OCI-LY7 (cell line): ENCODE measurements around the gene MYLK. TPM values are rescaled to one million over a fixed set of nuclear protein-coding genes. Genes with fewer than 3 reads are reported as not detected.

Experiments
- BruUV-seq: library from RNA; stranded (reverse); fragments of 400-500 nt; replicated peaks from 2 replicates; lab custom pipeline; 2021; lab: Mats Ljungman, UMichigan
- CTCF ChIA-PET: fragments of 300-600 bp; sonication (Branson Sonifier 250); formaldehyde crosslinking; loops from one replicate; lab custom pipeline; 2022; ENCODE audit warnings: antibody characterized with exemption; ENCODE audit not compliant: unreplicated experiment; lab: Charles Lee
- POLR2A ChIA-PET: fragments of 300-600 bp; sonication (Branson Sonifier 250); formaldehyde crosslinking; loops from one replicate; lab custom pipeline; 2022; ENCODE audit warnings: antibody characterized with exemption; lab: Charles Lee
- DNase-seq: peaks from one replicate; pipeline ENCODE4 v3.0.0-alpha.2; 2015; ENCODE audit warnings: low spot score
- H2AFZ ChIP-seq: fragments of 200-600 bp; sonication (generic), shearing (Covaris generic); 2 replicates; pipeline ENCODE4 v1.6.1; 2014; ENCODE audit warnings: mild to moderate bottlenecking, antibody characterized with exemption, low read length, moderate library complexity
- H3K27ac ChIP-seq: fragments of 200-600 bp; sonication (generic); 2 replicates; pipeline ENCODE4 v1.5.1; 2014; ENCODE audit warnings: mixed run types, low read depth, mild to moderate bottlenecking, moderate library complexity, low read length, inconsistent platforms; ENCODE audit not compliant: poor library complexity, severe bottlenecking
- H3K36me3 ChIP-seq: fragments of 200-600 bp; sonication (generic); 2 replicates; pipeline ENCODE4 v1.6.1; 2014; ENCODE audit warnings: mild to moderate bottlenecking, antibody characterized with exemption, low read length, moderate library complexity, mixed read lengths; ENCODE audit not compliant: insufficient read depth
- H3K4me1 ChIP-seq: fragments of 200-600 bp; sonication (generic); 2 replicates; pipeline ENCODE4 v1.5.1; 2014; ENCODE audit warnings: mild to moderate bottlenecking, low read length; ENCODE audit not compliant: insufficient read depth, poor library complexity, severe bottlenecking
- H3K4me2 ChIP-seq: fragments of 200-600 bp; sonication (generic); 2 replicates; pipeline ENCODE4 v1.6.1; 2014; ENCODE audit warnings: mild to moderate bottlenecking, low read length
- H3K4me3 ChIP-seq: fragments of 200-600 bp; sonication (generic); 2 replicates; pipeline ENCODE4 v1.5.1; 2014; ENCODE audit warnings: mild to moderate bottlenecking, low read depth, low read length; ENCODE audit not compliant: poor library complexity, severe bottlenecking
- H3K79me2 ChIP-seq: fragments of 200-600 bp; sonication (generic); 2 replicates; pipeline ENCODE4 v1.6.1; 2016; ENCODE audit warnings: low read depth, mild to moderate bottlenecking, low read length, moderate library complexity, mixed read lengths; ENCODE audit not compliant: insufficient read depth
- H3K9me2 ChIP-seq: fragments of 200-600 bp; sonication (generic); 2 replicates; pipeline ENCODE4 v1.6.1; 2016; ENCODE audit warnings: mild to moderate bottlenecking, low read length, mixed read lengths; ENCODE audit not compliant: insufficient read depth
- H3K9me3 ChIP-seq: fragments of 200-600 bp; sonication (generic); 2 replicates; pipeline ENCODE4 v1.6.1; 2014; ENCODE audit warnings: mild to moderate bottlenecking, mixed run types, low read length, mixed read lengths
- H4K20me1 ChIP-seq: fragments of 200-600 bp; sonication (generic); 2 replicates; pipeline ENCODE4 v1.6.1; 2014; ENCODE audit warnings: mild to moderate bottlenecking, antibody characterized with exemption, low read length, moderate library complexity, mixed read lengths; ENCODE audit not compliant: insufficient read depth
- CTCF ChIP-seq: fragments of 200-600 bp; sonication (generic); conservative IDR thresholded peaks from 2 replicates; pipeline ENCODE4 v1.5.1; 2014; ENCODE audit warnings: mild to moderate bottlenecking, antibody characterized with exemption, low read length, moderate library complexity, mixed read lengths
- EZH2phosphoT487 ChIP-seq: fragments of 200-600 bp; sonication (generic); IDR thresholded peaks from 2 replicates; pipeline ENCODE4 v1.6.1; 2018; ENCODE audit warnings: low read depth, borderline replicate concordance, mild to moderate bottlenecking, mixed run types, antibody characterized with exemption, low read length, moderate library complexity, mixed read lengths
- intact Hi-C: fragments of 100-400 bp; cut with micrococcal nuclease; formaldehyde crosslinking; loops from one replicate; pipeline ENCODE4 v1.10.0; 2022; ENCODE audit not compliant: unreplicated experiment
- total RNA-seq, 2 experiments: library from RNA; depleted of rRNA in 1 of 2; stranded (reverse); fragments of >200 nt in 1 of 2; shearing (Covaris generic) in 1 of 2; gene quantifications; 2 replicates each; pipeline ENCODE4 v1.2.3, GENCODE V29; 2014 to 2022

MYLK gene
- total RNA-seq, 2 experiments from 2014 or later: not detected

GRCh38 chr3:123713211-123713610 is 170.9 kb downstream of the MYLK start:
- no peak overlapping the region for H3K4me2 ChIP-seq
- TF ChIP-seq EZH2phosphoT487 (no peak), CTCF (no peak)
- H4K20me1 ChIP-seq: no peaks in the 10 kb centered on the region
- H3K27ac ChIP-seq: no peak overlapping the region
- H3K4me1 ChIP-seq: peaks cover 11% of the 10 kb centered on the region
- no peaks in the 10 kb centered on the region for H3K79me2 ChIP-seq
- H3K36me3 ChIP-seq: no peaks in the 10 kb centered on the region
- no peak overlapping the region for H2AFZ ChIP-seq
- ChIA-PET POLR2A (no interaction called here), CTCF (no interaction called here)
- no TSS peak for BruUV-seq
- DNase-seq: no peak
- H3K4me3 ChIP-seq: no peak overlapping the region
- no peaks in the 10 kb centered on the region for H3K9me3 ChIP-seq
- intact Hi-C loops: no loop called here
- no peaks in the 10 kb centered on the region for H3K9me2 ChIP-seq

GRCh38 chr3:123712077-123712860 is 171.9 kb downstream of the MYLK start:
- no peak overlapping the region for H3K4me3 ChIP-seq
- TF ChIP-seq CTCF (no peak), EZH2phosphoT487 (no peak)
- H3K4me1 ChIP-seq: peaks cover 11% of the 10 kb centered on the region
- intact Hi-C loops: no loop called here
- BruUV-seq: no TSS peak
- H4K20me1 ChIP-seq: no peaks in the 10 kb centered on the region
- ChIA-PET POLR2A (no interaction called here), CTCF (interaction anchor here (0.5 kb wide), 1 partner anchor 71 kb away, joined by 3 read pairs; no protein-coding TSS in a partner anchor)
- no peaks in the 10 kb centered on the region for H3K9me3 ChIP-seq
- H3K36me3 ChIP-seq: no peaks in the 10 kb centered on the region
- DNase-seq: no peak
- no peak overlapping the region for H3K27ac ChIP-seq
- no peak overlapping the region for H3K4me2 ChIP-seq
- no peak overlapping the region for H2AFZ ChIP-seq
- no peaks in the 10 kb centered on the region for H3K9me2 ChIP-seq
- H3K79me2 ChIP-seq: no peaks in the 10 kb centered on the region

- ChIA-PET POLR2A (no interaction called here), CTCF (interaction anchor here (0.5 kb wide), 1 partner anchor 70 kb away, joined by 3 read pairs; no protein-coding TSS in a partner anchor)
- Histone ChIP-seq H3K4me2 (no peak overlapping the region), H3K9me3 (no peaks in the 10 kb centered on the region), H3K79me2 (no peaks in the 10 kb centered on the region), H3K9me2 (no peaks in the 10 kb centered on the region), H2AFZ (no peak overlapping the region), H3K4me1 (peaks cover 11% of the 10 kb centered on the region), H3K27ac (no peak overlapping the region), H4K20me1 (no peaks in the 10 kb centered on the region), H3K4me3 (no peak overlapping the region), H3K36me3 (no peaks in the 10 kb centered on the region)
- no peak for DNase-seq
- TF ChIP-seq CTCF: no peak
- TF ChIP-seq EZH2phosphoT487: no peak
- intact Hi-C loops: no loop called here
- no TSS peak for BruUV-seq
Measured at GRCh38 chr3:123711356-123711755, 172.8 kb downstream of the MYLK start.
